HEK293T (cell line): ENCODE measurements around the gene REX1BD.
"Not testable (repeated sequence)": the region's sequence is repeated elsewhere in the genome, so short reads cannot be mapped to it uniquely, and the experiment has no call there.

ENCODE experiments used
- CTCF ChIA-PET: fragments of 350-600 bp; formaldehyde crosslinking; extraction: SDS; loops from one replicate; lab custom pipeline; 2021; ENCODE audit warnings: antibody characterized with exemption, inconsistent platforms; lab: Yijun Ruan, JAX
- POLR2A ChIA-PET: fragments of 350-600 bp; formaldehyde crosslinking; extraction: SDS; loops from one replicate; lab custom pipeline; 2020; ENCODE audit warnings: antibody characterized with exemption, inconsistent platforms; lab: Yijun Ruan, JAX
- DNase-seq: peaks from one replicate; pipeline ENCODE4 v3.0.0; 2012; ENCODE audit warnings: mixed read lengths; ENCODE audit errors: extremely low spot score
- ARNT ChIP-seq: fragments of 450-650 bp; IDR thresholded peaks from 2 replicates; pipeline ENCODE4 v1.6.1; 2017; ENCODE audit warnings: mild to moderate bottlenecking
- BHLHE40 ChIP-seq: fragments of 450-650 bp; IDR thresholded peaks from 2 replicates; pipeline ENCODE4 v1.6.1; 2016; ENCODE audit warnings: mild to moderate bottlenecking, moderate library complexity, borderline replicate concordance
- CTBP1 ChIP-seq: fragments of 450-650 bp; IDR thresholded peaks from 2 replicates; pipeline ENCODE4 v1.6.1; 2016; ENCODE audit warnings: borderline replicate concordance
- ELF4 ChIP-seq: fragments of 450-650 bp; IDR thresholded peaks from 2 replicates; pipeline ENCODE4 v1.6.1; 2017; ENCODE audit warnings: antibody characterized with exemption
- FOXA1 ChIP-seq: fragments of 450-650 bp; IDR thresholded peaks from 2 replicates; pipeline ENCODE4 v1.6.1; 2016; ENCODE audit warnings: mild to moderate bottlenecking
- FOXK2 ChIP-seq: fragments of 450-650 bp; IDR thresholded peaks from 2 replicates; pipeline ENCODE4 v1.6.1; 2016; ENCODE audit warnings: mild to moderate bottlenecking
- FOXM1 ChIP-seq: fragments of 450-650 bp; IDR thresholded peaks from 2 replicates; pipeline ENCODE4 v1.6.1; 2017; ENCODE audit warnings: mild to moderate bottlenecking, borderline replicate concordance
- HDGF ChIP-seq: fragments of 450-650 bp; IDR thresholded peaks from 2 replicates; pipeline ENCODE4 v1.6.1; 2017; ENCODE audit warnings: antibody characterized with exemption, borderline replicate concordance
- L3MBTL2 ChIP-seq: fragments of 450-650 bp; conservative IDR thresholded peaks from 2 replicates; pipeline ENCODE4 v1.6.1; 2016; ENCODE audit warnings: mild to moderate bottlenecking
- LEF1 ChIP-seq: fragments of 450-650 bp; IDR thresholded peaks from 2 replicates; pipeline ENCODE4 v1.6.1; 2017; ENCODE audit warnings: mild to moderate bottlenecking, borderline replicate concordance
- NFRKB ChIP-seq: fragments of 450-650 bp; IDR thresholded peaks from 2 replicates; pipeline ENCODE4 v1.6.1; 2016; ENCODE audit warnings: mild to moderate bottlenecking, moderate library complexity
- PKNOX1 ChIP-seq: fragments of 450-650 bp; IDR thresholded peaks from 2 replicates; pipeline ENCODE4 v1.6.1; 2016
- SP1 ChIP-seq: fragments of 450-650 bp; IDR thresholded peaks from 2 replicates; pipeline ENCODE4 v1.6.1; 2017
- SUZ12 ChIP-seq: fragments of 450-650 bp; IDR thresholded peaks from 2 replicates; pipeline ENCODE4 v1.6.1; 2016; ENCODE audit warnings: mild to moderate bottlenecking
- TARDBP ChIP-seq: fragments of 450-650 bp; IDR thresholded peaks from 2 replicates; pipeline ENCODE4 v1.6.1; 2016
- ZNF384 ChIP-seq: fragments of 450-650 bp; IDR thresholded peaks from 2 replicates; pipeline ENCODE4 v1.6.1; 2016

Gene REX1BD

DNA sequence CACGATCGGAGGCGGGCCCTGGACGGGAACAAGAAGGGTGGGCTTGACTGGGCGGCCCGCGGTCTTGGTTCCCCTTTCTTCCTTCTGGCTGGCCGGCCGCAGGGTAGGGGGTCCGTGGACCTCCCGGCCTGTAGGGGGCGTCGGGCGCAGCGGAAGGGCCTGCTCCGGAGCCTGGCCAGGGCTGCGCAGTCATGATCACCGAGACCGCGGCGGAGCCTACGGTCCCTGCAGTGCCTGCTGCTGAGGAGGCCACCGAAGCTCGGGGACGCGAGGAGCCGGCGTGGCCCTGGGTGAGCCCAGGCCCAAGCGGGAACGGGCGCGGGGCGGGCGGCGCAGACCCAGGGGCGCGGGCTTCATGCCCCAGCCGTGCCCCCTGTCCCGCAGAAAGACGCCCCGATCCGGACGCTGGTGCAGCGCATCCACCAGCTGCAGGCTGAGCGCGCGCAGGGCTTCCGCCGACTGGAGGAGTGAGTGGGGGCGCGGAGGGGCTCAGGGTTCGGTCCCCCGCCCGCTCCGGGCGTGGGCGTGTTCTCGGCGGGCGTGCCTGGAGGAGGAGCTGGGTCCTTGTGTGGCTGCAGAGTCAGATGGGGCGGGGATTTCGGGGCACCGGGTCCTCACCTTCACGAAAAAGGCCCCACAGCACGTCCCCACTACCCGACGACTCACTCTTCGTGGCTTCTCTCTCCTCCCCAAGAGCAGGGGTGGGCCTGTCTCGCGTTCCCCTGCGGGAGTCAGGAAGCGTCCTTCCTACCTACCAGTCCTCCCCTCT, at the start of gene REX1BD:
REX1BD (plus strand) TSS at position 188 of the 769 bp plus-strand sequence; CDS start at position 192, 4 bp downstream.
- DNase-seq, result peak; percentile 77
- POLR2A ChIA-PET, result interaction anchor here (0.7 to 5.0 kb wide), 18 partner anchors 8 to 330 kb away, joined by 3 to 43 read pairs (median 4); partner anchors contain the start of genes COPE, DDX49, ELL and KXD1
- CTCF ChIA-PET, result interaction anchor here (0.5 to 3.6 kb wide), 13 partner anchors 9 to 258 kb away, joined by 3 to 16 read pairs (median 5); partner anchors contain the start of gene UBA52
- no peak for TF ChIP-seq BHLHE40
- peak; percentile 88 for TF ChIP-seq FOXM1

GRCh38 chr19:18539372-18539771, 49.2 kb upstream of the REX1BD start:
- CTCF ChIA-PET, result interaction anchor here (0.6 kb wide), 1 partner anchor 103 kb away, joined by 4 read pairs; no protein-coding TSS in a partner anchor
- TF ChIP-seq FOXK2, result no peak
- TF ChIP-seq CTBP1, result no peak
- TF ChIP-seq TARDBP, result no peak
- TF ChIP-seq SP1, result no peak
- no peak for TF ChIP-seq ELF4
- no peak for DNase-seq
- POLR2A ChIA-PET, result interaction anchor here (1.0 to 1.3 kb wide), 2 partner anchors 12 to 18 kb away, joined by 4 to 5 read pairs; partner anchors contain the start of gene KXD1

DNA sequence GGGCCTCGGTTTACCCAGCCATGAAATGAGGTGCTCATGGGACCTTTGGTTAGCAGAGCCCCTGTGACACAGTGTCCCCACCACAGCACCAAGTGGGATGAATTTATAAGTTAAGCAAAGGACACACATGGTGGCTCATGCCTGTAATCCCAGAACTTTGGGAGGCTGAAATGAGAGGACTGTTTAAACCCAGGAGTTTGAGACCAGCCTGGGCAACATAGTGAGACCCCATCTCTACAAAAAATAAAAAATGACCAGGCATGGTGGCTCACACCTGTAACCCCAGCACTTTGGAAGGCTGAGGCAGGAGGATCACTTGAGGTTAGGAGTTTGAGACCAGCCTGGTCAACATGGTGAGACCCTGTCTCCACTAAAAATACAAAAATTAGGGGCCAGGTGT, 48.4 kb upstream of the REX1BD start:
- POLR2A ChIA-PET, CTCF ChIA-PET, DNase-seq: not testable (repeated sequence)

GRCh38 chr19:18541258-18541991, 47.2 kb upstream of the REX1BD start:
- TF ChIP-seq HDGF (no peak), FOXK2 (no peak), ELF4 (no peak), FOXM1 (no peak)
- POLR2A ChIA-PET, result interaction anchor here (1.3 kb wide), 1 partner anchor 30 kb away, joined by 4 read pairs; no protein-coding TSS in a partner anchor
- no peak for DNase-seq
- CTCF ChIA-PET, result no interaction called here

DNA sequence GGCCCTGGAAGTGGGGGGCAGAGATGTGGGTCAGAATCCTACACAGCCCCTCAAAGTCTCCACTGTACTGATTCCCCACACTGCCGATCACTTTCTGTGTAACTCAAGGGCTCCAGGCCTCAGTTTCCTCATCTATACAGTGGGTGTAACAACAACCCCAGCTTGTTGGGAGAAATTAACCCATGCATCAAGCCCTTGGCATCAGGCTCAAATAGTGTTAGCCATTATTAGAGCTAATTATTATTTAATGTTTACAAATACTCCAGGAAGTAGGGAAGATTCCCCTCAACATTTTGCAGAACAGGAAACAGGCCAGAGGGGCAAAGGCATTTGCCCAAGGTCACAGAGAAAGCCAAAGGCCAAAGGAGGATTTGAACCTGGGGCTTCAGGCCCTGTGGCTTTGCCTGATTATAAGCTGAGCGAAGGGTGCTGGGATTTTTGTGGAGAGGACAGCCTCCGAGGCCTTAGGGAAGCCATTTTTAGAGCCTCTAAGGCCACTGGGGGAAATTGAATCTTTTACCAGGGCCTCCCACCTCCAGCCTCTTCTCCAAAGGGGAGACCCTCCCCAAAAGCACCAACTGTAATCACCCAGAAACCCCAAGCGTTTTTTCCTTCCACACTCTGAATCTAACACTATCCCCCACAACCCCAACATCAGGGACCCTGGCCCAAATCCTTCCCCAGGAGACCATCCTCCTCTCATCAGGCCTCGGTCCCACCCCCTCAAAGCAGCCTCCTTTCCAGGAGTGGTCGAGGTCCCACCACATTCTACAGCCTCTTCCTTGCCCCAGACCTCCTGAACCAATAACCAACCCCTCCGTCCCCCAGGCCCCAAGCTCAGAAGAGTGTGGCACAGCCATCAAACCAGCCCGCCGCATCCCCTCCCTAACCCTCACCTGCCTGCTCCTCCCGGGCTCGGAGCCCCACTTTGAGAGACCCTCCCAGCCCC, 46.3 kb upstream of the REX1BD start:
- ChIA-PET POLR2A (interaction anchor here (1.0 to 1.3 kb wide), 4 partner anchors 16 to 29 kb away, joined by 3 to 5 read pairs (median 4); no protein-coding TSS in a partner anchor), CTCF (interaction anchor here (1.1 kb wide), 1 partner anchor 13 kb away, joined by 3 read pairs; no protein-coding TSS in a partner anchor)
- no peak for DNase-seq
- TF ChIP-seq ARNT (no peak), CTBP1 (no peak), FOXK2 (no peak), LEF1 (no peak), FOXA1 (no peak), SUZ12 (no peak), HDGF (no peak), L3MBTL2 (no peak), ELF4 (no peak), BHLHE40 (no peak), NFRKB (no peak), ZNF384 (no peak), TARDBP (no peak), PKNOX1 (no peak), SP1 (no peak), FOXM1 (no peak)

DNA sequence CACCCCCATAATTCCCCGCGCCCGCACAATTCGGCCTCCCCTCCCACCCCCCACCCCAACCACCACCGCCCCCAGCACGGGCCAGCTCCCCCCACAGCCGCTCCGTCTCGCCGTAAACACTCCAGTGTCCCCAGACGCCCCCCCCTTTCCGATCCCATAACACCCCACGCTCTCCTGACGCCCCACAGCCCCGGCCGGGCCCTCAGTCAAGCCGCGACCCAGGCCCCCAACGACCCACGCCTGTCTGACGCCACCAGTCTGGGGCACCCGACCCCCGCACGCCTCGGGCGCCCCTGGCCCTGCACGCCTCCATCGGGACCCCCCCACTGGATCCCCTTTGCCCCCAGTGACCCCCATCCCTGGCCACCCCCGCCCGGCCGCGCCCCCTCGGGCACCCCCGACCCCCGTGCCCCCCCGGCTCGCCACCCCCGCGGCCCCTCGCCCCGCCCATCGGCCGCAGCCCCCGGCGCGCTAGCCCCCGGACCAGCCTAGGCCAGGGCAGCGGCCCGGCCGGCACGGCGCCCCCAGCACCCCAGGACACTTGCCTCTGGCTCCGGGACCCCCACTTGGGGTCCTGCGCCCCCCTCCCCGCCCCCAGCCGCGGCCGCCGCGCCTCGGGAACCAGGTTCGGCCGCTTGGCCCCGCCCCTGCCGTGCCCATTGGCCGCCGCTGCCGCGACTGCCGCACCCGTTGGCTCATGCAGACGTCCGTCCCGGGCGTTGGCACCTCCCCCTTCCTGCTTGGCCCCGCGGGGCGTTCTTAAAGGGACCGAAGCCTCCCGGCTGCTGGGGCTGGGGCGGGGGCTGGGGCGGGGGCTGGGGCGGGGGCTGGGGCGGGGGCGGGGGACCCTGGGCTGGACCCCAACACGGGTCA, 45.4 kb upstream of the REX1BD start, which contains the start of gene FKBP8:
FKBP8 (minus strand) TSS at position 633 of the 873 bp plus-strand sequence. CDS start 1,603 bp downstream, outside the sequence.
- POLR2A ChIA-PET, result interaction anchor here (1.0 to 1.8 kb wide), 6 partner anchors 14 to 46 kb away, joined by 3 to 18 read pairs (median 4); partner anchors contain the start of genes ELL and KXD1
- TF ChIP-seq PKNOX1, result peak; percentile 98
- no peak for TF ChIP-seq ARNT
- no peak for TF ChIP-seq SUZ12
- TF ChIP-seq SP1, result no peak
- TF ChIP-seq ZNF384, result no peak
- peak; percentile 96 for DNase-seq
- CTCF ChIA-PET, result interaction anchor here (1.1 kb wide), 1 partner anchor 12 kb away, joined by 3 read pairs; no protein-coding TSS in a partner anchor
